CD14-positive monocyte (primary cell): Measurements from ENCODE around the gene CEP120. TPM values are rescaled to one million over a fixed set of nuclear protein-coding genes. Genes with fewer than 3 reads are reported as not detected.

Experiments
- DNase-seq, 3 donors: peaks; one replicate each; pipeline ENCODE4 v3.0.0-alpha.2; 2011 to 2022
- H2AFZ ChIP-seq: 2 replicates; pipeline ENCODE4 v1.6.0; 2012; ENCODE audit warnings: mild to moderate bottlenecking, low read depth, low read length, inconsistent platforms; ENCODE audit not compliant: insufficient read depth, poor library complexity, severe bottlenecking
- H3K27ac ChIP-seq, 2 donors: 1 replicate in 1 of 2; 2 replicates in 1 of 2; pipeline ENCODE4 v1.5.1; 2012 to 2013; ENCODE audit warnings: low read length in 2 of 2, control low read depth in 1 of 2, inconsistent platforms in 1 of 2, low read depth in 1 of 2, mild to moderate bottlenecking in 1 of 2
- H3K27me3 ChIP-seq, 2 donors: one replicate each; pipeline versions ENCODE4 v1.6.0 to v1.6.1; 2011 to 2013; ENCODE audit warnings: low read length in 2 of 2; ENCODE audit not compliant: control insufficient read depth in 2 of 2, insufficient read depth in 2 of 2
- H3K36me3 ChIP-seq, 2 donors: replicated peaks in 1 of 2; 1 replicate in 1 of 2; 2 replicates in 1 of 2; pipeline versions ENCODE4 v1.5.1 to v1.6.1; 2012 to 2013; ENCODE audit warnings: low read length in 2 of 2, control low read depth in 1 of 2, inconsistent platforms in 1 of 2, mild to moderate bottlenecking in 1 of 2; ENCODE audit not compliant: insufficient read depth in 2 of 2, control insufficient read depth in 1 of 2
- H3K4me1 ChIP-seq, 2 donors: 1 replicate in 1 of 2; 2 replicates in 1 of 2; pipeline versions ENCODE4 v1.5.1 to v1.6.1; 2012 to 2013; ENCODE audit warnings: low read length in 2 of 2, control low read depth in 1 of 2, inconsistent platforms in 1 of 2, mild to moderate bottlenecking in 1 of 2, moderate library complexity in 1 of 2; ENCODE audit not compliant: insufficient read depth in 2 of 2, control insufficient read depth in 1 of 2
- H3K4me2 ChIP-seq: replicated peaks from 2 replicates; pipeline ENCODE3; 2012; ENCODE audit warnings: low read length, moderate library complexity, mild to moderate bottlenecking; ENCODE audit not compliant: poor library complexity, severe bottlenecking; ENCODE audit errors: extremely low read depth
- H3K4me3 ChIP-seq, 3 experiments: fragments of 200-600 bp in 1 of 3; sonication (generic) in 1 of 3; replicated peaks in 1 of 3; 1 replicate in 2 of 3; 2 replicates in 1 of 3; pipeline ENCODE4 v1.5.1; 2011 to 2013; ENCODE audit warnings: low read length in 3 of 3, mild to moderate bottlenecking in 3 of 3, control low read depth in 2 of 3, low read depth in 2 of 3, inconsistent platforms in 1 of 3, moderate library complexity in 1 of 3
- H3K79me2 ChIP-seq: 2 replicates; pipeline ENCODE4 v1.6.0; 2012; ENCODE audit warnings: mild to moderate bottlenecking, control low read depth, inconsistent platforms, low read length, moderate library complexity; ENCODE audit not compliant: insufficient read depth
- H3K9ac ChIP-seq: 2 replicates; pipeline ENCODE4 v1.6.0; 2017; ENCODE audit warnings: low read length, mild to moderate bottlenecking; ENCODE audit not compliant: insufficient read depth, poor library complexity, severe bottlenecking
- H3K9me3 ChIP-seq, 2 donors: replicated peaks in 1 of 2; 1 replicate in 1 of 2; 2 replicates in 1 of 2; pipeline versions ENCODE4 v1.5.1 to v1.6.1; 2012 to 2013; ENCODE audit warnings: low read length in 2 of 2, control low read depth in 1 of 2; ENCODE audit not compliant: control insufficient read depth in 1 of 2, insufficient read depth in 1 of 2
- H4K20me1 ChIP-seq: 2 replicates; pipeline ENCODE4 v1.6.0; 2012; ENCODE audit warnings: mild to moderate bottlenecking, low read length, control low read depth, moderate library complexity; ENCODE audit not compliant: insufficient read depth
- H3K27ac Mint-ChIP-seq, 7 donors: one replicate each; pipeline ENCODE4 v1.8.0; 2020; ENCODE audit warnings: mild to moderate bottlenecking in 7 of 7, mixed read lengths in 7 of 7, moderate library complexity in 6 of 7, inconsistent platforms in 2 of 7
- H3K27me3 Mint-ChIP-seq, 3 donors: one replicate each; pipeline ENCODE4 v1.8.0; 2021 to 2022; ENCODE audit warnings: low read depth in 3 of 3, mild to moderate bottlenecking in 3 of 3, mixed read lengths in 3 of 3, moderate library complexity in 3 of 3, inconsistent platforms in 1 of 3
- H3K36me3 Mint-ChIP-seq, 2 donors: one replicate each; pipeline ENCODE4 v1.8.0; 2020; ENCODE audit warnings: mixed read lengths in 2 of 2, inconsistent platforms in 1 of 2, mild to moderate bottlenecking in 1 of 2
- H3K4me1 Mint-ChIP-seq: one replicate; pipeline ENCODE4 v1.8.0; 2020; ENCODE audit warnings: mild to moderate bottlenecking, mixed read lengths
- H3K4me3 Mint-ChIP-seq, 2 donors: one replicate each; pipeline ENCODE4 v1.8.0; 2020; ENCODE audit warnings: mild to moderate bottlenecking in 2 of 2, mixed read lengths in 2 of 2, moderate library complexity in 1 of 2
- H3K9me3 Mint-ChIP-seq, 7 donors: one replicate each; pipeline ENCODE4 v1.8.0; 2020 to 2022; ENCODE audit warnings: mixed read lengths in 7 of 7, mild to moderate bottlenecking in 6 of 7, moderate library complexity in 6 of 7, inconsistent platforms in 2 of 7
- whole genome bisulfite sequencing: methylation state at CpG from one replicate; pipeline ENCODE4 v1.1.5; 2013; ENCODE audit warnings: missing lambda C conversion rate; ENCODE audit not compliant: insufficient coverage; 5-methylcytosine and 5-hydroxymethylcytosine counted together
- intact Hi-C, 2 donors: fragments of 100-400 bp; cut with micrococcal nuclease; formaldehyde crosslinking; loops; one replicate each; pipeline versions ENCODE4 v1.15.0 to v1.15.1; 2023
- polyA plus RNA-seq, 3 donors: library from polyadenylated mRNA; depleted of rRNA in 1 of 3; unstranded in 2 of 3; stranded (reverse) in 1 of 3; fragments of 300-500 nt in 2 of 3; fragments of >200 nt in 1 of 3; fragmentation: Illumina TruSeq in 2 of 3; gene quantifications; 1 replicate in 2 of 3; 2 replicates in 1 of 3; pipeline ENCODE4 v1.2.3, GENCODE V29; 2012 to 2021
- TF ChIP-seq, protein P1 (sequence below): fragments of 200-600 bp; IDR thresholded peaks from one replicate; pipeline ENCODE4 v1.8.0; 2022; ENCODE audit warnings: antibody characterized with exemption, mild to moderate bottlenecking

Gene CEP120
- polyA plus RNA-seq, 3 donors, result 6.4 to 7.2 (median 6.6) TPM

DNA sequence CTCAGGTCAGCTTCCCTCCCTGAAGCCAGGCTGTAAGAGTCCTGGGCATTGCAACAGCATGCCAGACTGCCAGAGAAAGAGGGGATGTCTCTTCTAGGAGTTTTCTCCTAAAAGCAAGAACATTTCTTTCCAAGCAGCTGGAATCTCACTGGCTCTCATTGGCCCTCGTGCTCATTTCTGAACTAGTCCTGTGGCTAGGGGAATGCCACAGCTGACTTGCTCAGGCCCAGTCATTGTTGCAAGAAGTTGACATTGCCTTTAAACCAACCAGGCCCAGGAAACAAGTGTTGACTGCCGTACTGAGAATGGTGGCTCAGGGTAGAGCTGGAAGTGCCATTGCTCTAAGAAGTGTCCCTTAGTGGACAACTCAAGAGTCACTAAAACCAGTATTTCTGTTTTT lies 15.0 kb upstream of the CEP120 start:
- no peak overlapping the region for H3K4me2 ChIP-seq
- H3K9ac ChIP-seq, result no peak overlapping the region
- no peak overlapping the region for H3K27ac ChIP-seq
- Mint-ChIP-seq H3K36me3 (no peaks in the 10 kb centered on the region), H3K9me3 (peaks cover 0 to 3% (median 0%) of the 10 kb centered on the region in 7 donors), H3K27me3 (peaks cover 0 to 3% (median 2%) of the 10 kb centered on the region in 3 donors), H3K27ac (peak overlapping the region in 2 of 7 donors; percentile 46 to 71), H3K4me1 (peaks cover 16% of the 10 kb centered on the region), H3K4me3 (no peak overlapping the region)
- 100% methylated on average over 1 of the region's 2 CpGs for WGBS
- no peaks in the 10 kb centered on the region for H4K20me1 ChIP-seq
- H3K4me1 ChIP-seq, result peaks cover 15 to 22% of the 10 kb centered on the region in 2 donors
- no peaks in the 10 kb centered on the region for H3K79me2 ChIP-seq
- no peaks in the 10 kb centered on the region for H3K27me3 ChIP-seq
- peak overlapping the region; percentile 46 for H2AFZ ChIP-seq
- DNase-seq, result no peak
- intact Hi-C loops, result no loop called here
- no peaks in the 10 kb centered on the region for H3K9me3 ChIP-seq
- TF ChIP-seq, protein P1, sequence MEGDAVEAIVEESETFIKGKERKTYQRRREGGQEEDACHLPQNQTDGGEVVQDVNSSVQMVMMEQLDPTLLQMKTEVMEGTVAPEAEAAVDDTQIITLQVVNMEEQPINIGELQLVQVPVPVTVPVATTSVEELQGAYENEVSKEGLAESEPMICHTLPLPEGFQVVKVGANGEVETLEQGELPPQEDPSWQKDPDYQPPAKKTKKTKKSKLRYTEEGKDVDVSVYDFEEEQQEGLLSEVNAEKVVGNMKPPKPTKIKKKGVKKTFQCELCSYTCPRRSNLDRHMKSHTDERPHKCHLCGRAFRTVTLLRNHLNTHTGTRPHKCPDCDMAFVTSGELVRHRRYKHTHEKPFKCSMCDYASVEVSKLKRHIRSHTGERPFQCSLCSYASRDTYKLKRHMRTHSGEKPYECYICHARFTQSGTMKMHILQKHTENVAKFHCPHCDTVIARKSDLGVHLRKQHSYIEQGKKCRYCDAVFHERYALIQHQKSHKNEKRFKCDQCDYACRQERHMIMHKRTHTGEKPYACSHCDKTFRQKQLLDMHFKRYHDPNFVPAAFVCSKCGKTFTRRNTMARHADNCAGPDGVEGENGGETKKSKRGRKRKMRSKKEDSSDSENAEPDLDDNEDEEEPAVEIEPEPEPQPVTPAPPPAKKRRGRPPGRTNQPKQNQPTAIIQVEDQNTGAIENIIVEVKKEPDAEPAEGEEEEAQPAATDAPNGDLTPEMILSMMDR, result no peak
- no peak overlapping the region for H3K4me3 ChIP-seq
- H3K36me3 ChIP-seq, result no peaks in the 10 kb centered on the region

DNA sequence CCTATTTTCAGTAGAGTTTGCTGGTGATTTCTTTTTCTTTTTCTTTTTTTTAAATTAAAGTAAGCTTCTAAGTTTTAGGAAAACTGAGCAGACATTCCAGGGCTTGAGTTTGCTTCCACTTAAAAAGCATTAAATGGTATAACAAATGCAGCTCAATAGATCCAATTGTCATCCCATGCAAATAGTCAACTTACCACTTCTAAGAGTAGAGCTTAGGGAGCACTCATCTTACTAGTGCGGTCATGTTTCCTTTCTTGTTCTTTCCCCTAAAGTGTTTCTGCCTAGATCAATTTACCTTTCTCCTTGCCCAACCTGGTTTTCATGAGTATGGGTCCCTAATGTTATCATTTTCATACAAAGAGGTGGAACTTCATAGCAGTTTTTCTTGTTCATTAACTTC lies 13.0 kb upstream of the CEP120 start:
- Histone ChIP-seq H2AFZ (no peak overlapping the region), H4K20me1 (no peaks in the 10 kb centered on the region), H3K9ac (no peak overlapping the region), H3K4me2 (no peak overlapping the region), H3K79me2 (no peaks in the 10 kb centered on the region), H3K36me3 (no peaks in the 10 kb centered on the region), H3K27me3 (no peaks in the 10 kb centered on the region), H3K4me3 (no peak overlapping the region), H3K4me1 (peaks cover 19 to 27% of the 10 kb centered on the region in 2 donors), H3K27ac (no peak overlapping the region), H3K9me3 (no peaks in the 10 kb centered on the region)
- peaks cover 0 to 3% (median 2%) of the 10 kb centered on the region in 3 donors for H3K27me3 Mint-ChIP-seq
- H3K36me3 Mint-ChIP-seq, result peaks cover 0 to 3% of the 10 kb centered on the region in 2 donors
- H3K27ac Mint-ChIP-seq, result no peak overlapping the region
- TF ChIP-seq, protein P1, result no peak
- DNase-seq, result no peak
- no CpG with 5 or more reads among the region's 1 CpG for WGBS
- peaks cover 0 to 5% (median 2%) of the 10 kb centered on the region in 7 donors for H3K9me3 Mint-ChIP-seq
- intact Hi-C loops, result no loop called here
- no peak overlapping the region for H3K4me3 Mint-ChIP-seq
- H3K4me1 Mint-ChIP-seq, result peaks cover 20% of the 10 kb centered on the region
